Tibial nerve (tissue), 4 donors: ENCODE results near the gene NCAPH2. TPM values are rescaled to one million over a fixed set of nuclear protein-coding genes. Genes with fewer than 3 reads are reported as not detected.

ENCODE experiments used
- DNase-seq, 2 donors: peaks; one replicate each; pipeline ENCODE4 v3.0.0-alpha.2; 2019; ENCODE audit warnings: low spot score in 2 of 2
- H3K27ac ChIP-seq, 4 donors: fragments of 200-600 bp; sonication (generic) in 3 of 4; one replicate each; pipeline ENCODE4 v1.5.1; 2017 to 2019; ENCODE audit warnings: mild to moderate bottlenecking in 1 of 4
- H3K27me3 ChIP-seq, 2 donors: fragments of 200-600 bp; sonication (generic) in 1 of 2; one replicate each; pipeline versions ENCODE4 v1.5.1 to v1.6.0; 2017 to 2019
- H3K36me3 ChIP-seq, 3 donors: fragments of 200-600 bp; sonication (generic); one replicate each; pipeline ENCODE4 v1.5.1; 2018 to 2019
- H3K4me1 ChIP-seq, 4 donors: fragments of 200-600 bp; sonication (generic) in 3 of 4; one replicate each; pipeline ENCODE4 v1.5.1; 2017 to 2019
- H3K4me3 ChIP-seq, 4 donors: fragments of 200-600 bp; sonication (generic) in 3 of 4; one replicate each; pipeline ENCODE4 v1.5.1; 2017 to 2019; ENCODE audit warnings: mild to moderate bottlenecking in 1 of 4, moderate library complexity in 1 of 4
- H3K9me3 ChIP-seq, 4 donors: fragments of 200-600 bp; sonication (generic) in 3 of 4; one replicate each; pipeline ENCODE4 v1.5.1; 2017 to 2019
- CTCF ChIP-seq, 5 experiments: fragments of 200-600 bp in 3 of 5; fragments of 450-650 bp in 2 of 5; sonication (generic) in 3 of 5; IDR thresholded peaks; one replicate each; pipeline ENCODE4 v1.5.1; 2016 to 2019; ENCODE audit warnings: antibody characterized with exemption in 5 of 5, mild to moderate bottlenecking in 3 of 5, moderate library complexity in 2 of 5
- EP300 ChIP-seq, 2 donors: sonication (generic); formaldehyde crosslinking; IDR thresholded peaks; one replicate each; pipeline ENCODE4 v1.6.1; 2017; ENCODE audit warnings: antibody characterized with exemption in 2 of 2, mild to moderate bottlenecking in 1 of 2
- POLR2A ChIP-seq, 2 donors: fragments of 450-650 bp; IDR thresholded peaks; one replicate each; pipeline ENCODE4 v1.6.1; 2017; ENCODE audit warnings: antibody characterized with exemption in 2 of 2, mild to moderate bottlenecking in 2 of 2, moderate library complexity in 2 of 2
- WGBS, 2 donors: methylation state at CpG; one replicate each; pipeline ENCODE4 v1.1.5; 2018; 5-methylcytosine and 5-hydroxymethylcytosine counted together
- total RNA-seq, 4 donors: library from RNA; depleted of rRNA; stranded (reverse); fragments of >200 nt; gene quantifications; one replicate each; pipeline ENCODE4 v1.1.0, GENCODE V29; 2016

NCAPH2 gene
- total RNA-seq, 4 donors from 2014 or later = 43.9 to 57.3 (median 45.0) TPM

- Histone ChIP-seq H3K4me3 (no peak overlapping the region), H3K27ac (no peak overlapping the region), H3K27me3 (no peaks in the 10 kb centered on the region), H3K9me3 (no peaks in the 10 kb centered on the region), H3K4me1 (no peaks in the 10 kb centered on the region), H3K36me3 (peaks cover 0 to 78% (median 7%) of the 10 kb centered on the region in 3 donors)
- WGBS, 2 donors = 81 to 85% methylated on average over 24 to 26 of the region's 26 CpGs
- TF ChIP-seq CTCF (IDR thresholded peaks at IDR 0.05) (no peak), POLR2A (IDR thresholded peaks at IDR 0.05) (no peak)
- DNase-seq = no peak
These were observed 63.5 kb downstream of the NCAPH2 start for GRCh38 chr22:50571264-50572175.

GRCh38 chr22:50572965-50573364, 64.9 kb downstream of the NCAPH2 start:
- no peak overlapping the region for H3K4me3 ChIP-seq
- H3K27ac ChIP-seq = no peak overlapping the region
- H3K27me3 ChIP-seq = peaks cover 0 to 10% of the 10 kb centered on the region in 2 donors
- H3K9me3 ChIP-seq = no peaks in the 10 kb centered on the region
- TF ChIP-seq CTCF (IDR thresholded peaks at IDR 0.05) = no peak
- no peak for TF ChIP-seq POLR2A (IDR thresholded peaks at IDR 0.05)
- TF ChIP-seq EP300 (IDR thresholded peaks at IDR 0.05) = no peak
- 91 to 94% methylated on average over 10 to 11 of the region's 11 CpGs for whole genome bisulfite sequencing, 2 donors
- peaks cover 0 to 5% (median under 1%) of the 10 kb centered on the region in 4 donors for H3K4me1 ChIP-seq
- DNase-seq = no peak
- H3K36me3 ChIP-seq = peaks cover 0 to 83% (median 7%) of the 10 kb centered on the region in 3 donors

GRCh38 chr22:50573491-50574382, 65.7 kb downstream of the NCAPH2 start:
- DNase-seq = no peak
- Histone ChIP-seq H3K4me3 (no peak overlapping the region), H3K36me3 (peaks cover 0 to 78% (median 7%) of the 10 kb centered on the region in 3 donors), H3K9me3 (no peaks in the 10 kb centered on the region), H3K4me1 (peaks cover 0 to 13% (median 7%) of the 10 kb centered on the region in 4 donors), H3K27ac (no peak overlapping the region), H3K27me3 (peaks cover 0 to 15% of the 10 kb centered on the region in 2 donors)
- TF ChIP-seq EP300 (IDR thresholded peaks at IDR 0.05) (no peak), CTCF (IDR thresholded peaks at IDR 0.05) (no peak), POLR2A (IDR thresholded peaks at IDR 0.05) (no peak)
- WGBS, 2 donors = 71 to 80% methylated on average over 21 to 23 of the region's 26 CpGs

- Histone ChIP-seq H3K9me3 (no peaks in the 10 kb centered on the region), H3K4me3 (no peak overlapping the region), H3K4me1 (peaks cover 0 to 19% (median 8%) of the 10 kb centered on the region in 4 donors), H3K27me3 (peaks cover 0 to 15% of the 10 kb centered on the region in 2 donors), H3K27ac (no peak overlapping the region), H3K36me3 (peaks cover 0 to 78% (median 7%) of the 10 kb centered on the region in 3 donors)
- no peak for TF ChIP-seq EP300 (IDR thresholded peaks at IDR 0.05)
- no peak for TF ChIP-seq CTCF (IDR thresholded peaks at IDR 0.05)
- no peak for TF ChIP-seq POLR2A (IDR thresholded peaks at IDR 0.05)
- WGBS, 2 donors = 91% methylated on average over 11 of the region's 11 CpGs
- DNase-seq = no peak
These were observed 66.3 kb downstream of the NCAPH2 start for GRCh38 chr22:50574383-50574755.

Other genes starting within 250 kb of the NCAPH2 start
- 10 to 100 TPM; 12.3 to 32.0 (median 24.1) TPM for gene MAPK12, start 246.5 kb upstream of the NCAPH2 start, total RNA-seq
- gene MAPK11, start 237.8 kb upstream of the NCAPH2 start, total RNA-seq = 10 to 100 TPM in 3 of 4 donors, 1 to 10 TPM in 1; 8.7 to 33.3 (median 19.6) TPM
- gene PLXNB2, start 200.6 kb upstream of the NCAPH2 start, total RNA-seq = 100 to 1,000 TPM; 135 to 193 (median 165) TPM
- 10 to 100 TPM in 3 of 4 donors, 1 to 10 TPM in 1; 8.6 to 13.1 (median 11.7) TPM for gene DENND6B, start 181.2 kb upstream of the NCAPH2 start, total RNA-seq
- 100 to 1,000 TPM in 1 of 4 donors, 10 to 100 TPM in 3; 55.9 to 112 (median 76.7) TPM for gene PPP6R2, start 164.9 kb upstream of the NCAPH2 start, total RNA-seq
- gene SBF1, start 33.2 kb upstream of the NCAPH2 start, total RNA-seq = 10 to 100 TPM; 48.5 to 77.7 (median 68.3) TPM
- not detected for gene ADM2, start 26.7 kb upstream of the NCAPH2 start, total RNA-seq
- not detected for gene MIOX, start 21.4 kb upstream of the NCAPH2 start, total RNA-seq
- gene LMF2, start 522 bp upstream of the NCAPH2 start, total RNA-seq = 10 to 100 TPM; 53.7 to 85.2 (median 58.1) TPM
- gene SCO2, start 17.4 kb downstream of the NCAPH2 start, total RNA-seq = 1 to 10 TPM in 3 of 4 donors, not detected in 1; 2.5 to 3.9 (median 3.3) TPM
- 100 to 1,000 TPM in 1 of 4 donors, 10 to 100 TPM in 3; 33.1 to 239 (median 60.3) TPM for gene TYMP, start 21.8 kb downstream of the NCAPH2 start, total RNA-seq
- gene KLHDC7B, start 37.7 kb downstream of the NCAPH2 start, total RNA-seq = under 1 TPM in 1 of 4 donors, not detected in 3; 0.90 TPM
- not detected for gene SYCE3, start 54.7 kb downstream of the NCAPH2 start, total RNA-seq
- gene CPT1B, start 70.2 kb downstream of the NCAPH2 start, total RNA-seq = 10 to 100 TPM in 3 of 4 donors, 1 to 10 TPM in 1; 7.2 to 22.6 (median 15.1) TPM
- gene CHKB, start 74.6 kb downstream of the NCAPH2 start, total RNA-seq = 10 to 100 TPM; 55.9 to 95.4 (median 74.4) TPM
- gene MAPK8IP2, start 92.6 kb downstream of the NCAPH2 start, total RNA-seq = 1 to 10 TPM; 3.0 to 6.1 (median 4.8) TPM
- gene ARSA, start 119.9 kb downstream of the NCAPH2 start, total RNA-seq = 10 to 100 TPM; 33.2 to 51.5 (median 48.0) TPM
- gene SHANK3, start 164.6 kb downstream of the NCAPH2 start, total RNA-seq = 10 to 100 TPM; 10.3 to 29.4 (median 20.5) TPM
- gene ACR, start 230.0 kb downstream of the NCAPH2 start, total RNA-seq = 1 to 10 TPM in 2 of 4 donors, not detected in 2; 2.2 to 4.8 TPM